Measurements from ENCODE around the gene CLCA4.
"Not testable (repeated sequence)": the region's sequence is repeated elsewhere in the genome, so short reads cannot be mapped to it uniquely, and the experiment has no call there.

CLCA4 gene

DNA sequence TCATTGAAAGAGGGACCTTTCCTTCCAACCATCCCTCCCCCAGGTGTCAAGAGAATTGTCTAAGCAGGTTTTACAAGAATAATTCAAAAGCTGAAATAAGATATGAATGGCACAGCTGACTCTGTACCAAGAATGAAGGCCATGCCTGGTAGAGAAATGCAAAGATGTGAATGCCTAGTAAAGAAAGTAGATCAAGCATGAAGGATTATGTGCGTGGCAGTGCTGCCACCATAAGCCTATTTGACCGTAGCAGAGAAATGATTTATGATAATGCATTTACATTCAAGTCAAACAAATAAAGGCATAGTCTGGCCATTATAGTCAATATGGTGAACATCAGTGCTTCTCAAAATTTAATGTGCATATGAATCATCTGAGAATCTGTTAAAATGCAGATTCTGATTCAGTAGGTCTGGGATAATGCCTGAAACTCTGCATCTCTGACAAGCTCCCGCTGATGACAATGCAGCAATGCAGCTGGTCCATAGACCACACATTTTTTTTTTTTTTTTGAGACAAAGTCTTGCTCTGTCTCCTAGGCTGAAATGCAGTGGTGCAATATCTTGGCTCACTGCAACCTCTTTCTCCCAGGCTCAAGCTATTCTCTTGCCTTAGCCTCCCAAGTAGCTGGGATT lies 16.6 kb upstream of the CLCA4 start:
- DNase-seq, result no peak

DNA sequence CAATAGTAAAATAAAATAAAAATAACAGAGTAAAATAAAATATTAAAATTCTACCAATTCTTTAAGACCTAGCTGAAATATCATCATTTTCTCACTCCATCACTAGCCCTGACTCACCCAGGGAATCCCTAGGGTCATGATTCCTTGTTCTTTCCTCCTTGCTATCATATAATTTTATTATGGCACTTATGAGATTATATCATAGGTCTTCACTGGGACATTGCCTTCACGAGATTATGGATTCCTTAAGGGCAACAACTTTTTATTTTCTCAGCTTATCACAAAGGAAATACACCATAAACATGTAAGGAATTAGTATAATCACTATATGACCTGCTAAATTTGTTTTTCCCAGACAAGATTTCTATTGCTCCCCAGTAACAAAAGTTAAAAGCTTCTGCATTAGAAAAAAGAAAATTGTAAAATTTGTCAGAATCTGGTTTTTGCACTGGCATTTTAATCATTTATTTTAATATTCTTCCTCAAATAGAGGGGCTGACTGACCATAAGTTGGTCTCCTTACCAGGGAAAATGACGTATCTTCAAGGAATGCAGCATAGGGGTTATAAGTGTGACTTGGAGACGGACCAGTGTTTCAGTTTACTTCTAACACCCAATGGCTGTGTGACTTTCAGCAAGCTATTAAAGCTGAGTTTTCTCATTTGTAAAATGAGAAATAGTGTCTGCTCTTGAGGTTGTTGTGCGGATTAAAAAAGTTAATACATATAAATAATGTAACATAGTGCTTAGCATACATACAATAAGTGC lies 8.8 kb upstream of the CLCA4 start:
- no peak for DNase-seq

DNA sequence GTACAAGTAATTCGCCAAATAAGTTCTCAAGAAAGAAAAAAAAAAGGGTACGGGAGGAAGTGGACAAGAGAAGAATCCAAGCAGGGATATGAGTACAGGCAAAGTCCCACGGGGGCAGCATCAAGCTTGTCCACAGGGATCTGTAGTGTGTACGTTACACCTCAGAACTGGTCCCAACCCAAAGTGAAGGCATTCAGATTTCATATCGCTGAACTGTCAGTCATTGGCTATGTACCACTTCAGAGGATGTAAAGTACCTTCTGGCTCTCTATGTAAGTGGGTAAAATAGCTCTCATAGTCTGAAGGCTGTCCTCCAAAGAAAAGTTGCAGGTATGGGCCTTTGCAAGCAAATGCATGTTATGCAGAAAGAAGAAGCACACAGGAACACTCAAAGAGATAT lies 8.1 kb upstream of the CLCA4 start:
- DNase-seq, result no peak

DNA sequence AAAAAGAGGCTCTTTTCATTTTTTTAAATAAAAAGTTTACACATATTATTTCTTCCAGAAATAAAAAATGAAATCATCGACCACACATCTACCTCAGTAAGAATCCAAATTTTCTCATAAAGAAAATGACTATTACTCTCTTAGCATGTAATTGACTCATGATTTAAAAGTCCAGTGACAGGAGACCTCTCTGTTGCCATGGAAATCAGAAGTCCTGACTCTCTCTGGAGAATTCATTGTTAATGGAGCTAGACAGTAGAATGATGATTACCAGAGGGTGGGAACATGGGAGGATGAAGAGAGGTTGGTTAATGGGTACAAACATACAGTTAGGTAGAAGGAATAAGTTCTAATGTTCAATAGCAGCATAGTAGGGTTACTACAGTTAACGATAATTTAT lies 5.0 kb upstream of the CLCA4 start:
- no peak for DNase-seq

DNA sequence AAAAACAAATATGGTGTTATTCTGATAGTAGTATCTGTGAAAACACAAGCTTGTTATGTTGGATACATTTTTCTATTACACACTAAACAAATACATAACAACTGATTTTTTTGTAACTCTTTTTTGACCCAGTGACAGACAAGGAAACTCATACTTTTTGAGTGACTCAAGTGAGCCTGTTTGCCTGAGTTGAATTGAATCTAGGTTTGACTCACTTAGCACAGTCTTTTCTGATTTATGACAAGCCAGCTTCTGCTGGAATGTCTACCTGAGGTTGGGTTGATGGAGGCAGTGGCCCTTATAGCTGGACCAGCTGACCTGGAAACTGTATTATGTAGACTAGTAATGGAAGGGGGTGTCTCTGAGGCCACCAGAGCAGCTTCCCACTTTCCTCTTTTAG lies 4.2 kb upstream of the CLCA4 start:
- no peak for DNase-seq

DNA sequence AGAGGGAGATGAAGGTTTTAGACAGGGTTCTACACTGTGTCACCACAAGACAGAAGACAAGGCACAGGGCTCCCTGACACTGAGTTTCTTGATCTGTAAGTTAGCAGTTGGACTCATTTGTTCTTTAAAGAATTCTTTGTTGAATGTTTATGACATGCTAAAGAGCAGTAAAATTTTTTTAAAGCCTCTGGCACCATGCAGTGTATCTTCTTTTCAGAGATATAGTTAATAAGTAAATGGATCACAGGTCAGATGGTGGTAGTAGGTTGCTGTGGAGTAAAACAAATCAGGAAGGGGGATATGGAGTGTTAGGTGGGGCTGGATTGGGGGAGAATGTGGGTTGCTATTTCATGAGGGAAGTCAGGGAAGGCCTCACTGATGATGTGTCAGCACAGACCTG lies 2.0 kb downstream of the CLCA4 start:
- DNase-seq, result no peak

DNA sequence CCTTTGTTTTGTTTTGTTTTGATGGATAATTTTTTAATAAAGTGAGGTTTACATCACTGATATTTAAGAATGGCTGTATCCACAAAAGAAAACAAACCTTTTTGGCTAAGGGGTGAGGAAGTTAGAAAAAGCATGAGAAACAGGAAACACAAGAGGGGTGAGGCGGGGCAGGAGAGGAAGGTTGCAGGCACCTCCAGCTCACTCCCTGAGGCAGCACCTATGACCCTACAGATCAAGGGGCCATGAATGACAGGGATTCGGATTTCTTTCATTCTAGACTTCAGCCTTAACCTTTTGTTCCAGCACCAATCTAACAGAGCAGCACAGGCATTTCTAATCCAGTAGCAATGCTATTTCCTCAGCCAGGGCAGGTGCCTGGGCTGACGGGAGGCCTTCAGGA lies 4.4 kb downstream of the CLCA4 start:
- DNase-seq, result no peak

DNA sequence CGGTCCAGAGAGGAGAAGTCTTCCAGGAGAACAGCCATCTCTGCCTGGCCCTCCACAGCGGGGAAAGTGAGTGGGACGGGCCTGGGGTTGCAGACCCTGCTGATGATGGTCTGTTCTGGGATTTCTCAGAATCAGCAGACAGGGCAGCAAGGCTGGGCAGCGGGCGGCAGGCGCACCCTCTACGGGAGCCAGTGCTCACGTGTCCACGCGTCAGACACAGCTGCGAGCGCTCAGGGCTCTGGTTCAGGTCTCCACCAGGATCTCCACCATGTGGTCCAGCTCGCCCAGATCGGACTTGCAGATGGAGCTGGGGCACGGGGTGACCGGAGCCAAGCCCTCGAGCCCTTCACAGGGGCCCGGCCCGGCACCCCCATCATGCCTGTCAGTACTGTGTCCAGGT lies 5.5 kb downstream of the CLCA4 start:
- no peak for DNase-seq

DNA sequence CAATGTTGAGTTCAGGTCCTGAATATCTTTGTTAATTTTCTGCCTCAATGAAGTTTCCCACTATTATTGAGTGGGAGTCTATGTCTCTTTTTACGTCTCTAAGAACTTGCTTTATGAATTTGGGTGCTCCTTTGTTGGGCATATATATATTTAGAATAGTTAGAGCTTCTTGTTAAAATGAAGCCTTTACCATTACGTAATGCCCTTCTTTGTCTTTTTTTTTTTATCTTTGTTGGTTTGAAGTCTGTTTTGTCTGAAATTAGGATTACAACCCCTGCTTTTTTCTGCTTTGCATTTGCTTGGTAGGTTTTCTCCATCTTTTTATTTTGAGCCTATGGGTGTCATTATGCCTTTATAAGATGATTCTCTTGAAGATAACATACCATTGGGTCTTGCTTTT lies 10.9 kb downstream of the CLCA4 start:
- DNase-seq, result no peak

DNA sequence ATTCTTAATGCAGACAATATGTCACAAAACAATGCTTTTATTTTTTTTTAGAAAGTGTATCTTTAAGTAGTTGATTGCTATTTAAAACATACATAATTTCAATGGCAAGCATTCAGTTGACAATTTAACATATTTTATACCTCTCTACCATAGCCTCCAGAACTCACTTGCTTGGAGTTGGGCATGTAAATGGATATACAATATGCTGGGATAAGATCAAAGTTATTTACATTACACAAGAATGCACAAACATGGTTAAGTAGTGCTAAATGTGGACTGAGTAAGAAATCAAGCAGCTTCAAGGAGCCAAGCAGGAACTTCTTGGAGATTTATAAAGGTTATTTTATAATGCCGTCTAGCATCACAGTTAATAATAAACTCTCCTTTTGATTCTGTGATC lies 17.0 kb downstream of the CLCA4 start:
- DNase-seq, result no peak

DNA sequence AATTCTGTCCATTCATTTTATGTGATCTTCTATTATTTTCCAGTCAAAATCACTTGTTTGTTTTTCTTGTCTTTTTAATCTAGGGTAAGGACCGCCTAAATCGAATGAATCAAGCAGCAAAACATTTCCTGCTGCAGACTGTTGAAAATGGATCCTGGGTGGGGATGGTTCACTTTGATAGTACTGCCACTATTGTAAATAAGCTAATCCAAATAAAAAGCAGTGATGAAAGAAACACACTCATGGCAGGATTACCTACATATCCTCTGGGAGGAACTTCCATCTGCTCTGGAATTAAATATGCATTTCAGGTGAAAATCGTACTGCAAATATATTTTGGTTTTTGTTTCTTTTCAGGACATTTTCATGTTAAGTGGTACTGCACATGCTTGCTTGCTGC lies 20.5 kb downstream of the CLCA4 start:
- no peak for DNase-seq

DNA sequence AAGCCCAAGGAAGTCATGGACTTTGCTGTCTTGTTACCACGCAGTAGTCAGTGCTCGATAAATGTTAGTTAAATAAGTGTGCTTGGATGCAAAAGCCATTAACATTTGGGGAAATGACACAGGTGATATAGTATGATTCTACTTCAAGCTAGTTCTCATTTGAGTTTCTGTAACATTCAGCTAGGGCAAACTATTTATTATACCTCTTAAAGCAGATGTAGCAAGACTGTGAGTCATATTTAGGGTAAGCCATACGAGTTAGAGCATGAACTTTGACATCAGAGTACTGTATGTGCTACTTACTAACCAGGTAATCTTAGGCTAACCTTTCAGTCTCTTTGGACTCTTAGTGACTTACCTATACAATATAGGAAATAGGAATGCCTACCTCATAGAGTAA lies 21.0 kb downstream of the CLCA4 start:
- DNase-seq, result no peak

DNA sequence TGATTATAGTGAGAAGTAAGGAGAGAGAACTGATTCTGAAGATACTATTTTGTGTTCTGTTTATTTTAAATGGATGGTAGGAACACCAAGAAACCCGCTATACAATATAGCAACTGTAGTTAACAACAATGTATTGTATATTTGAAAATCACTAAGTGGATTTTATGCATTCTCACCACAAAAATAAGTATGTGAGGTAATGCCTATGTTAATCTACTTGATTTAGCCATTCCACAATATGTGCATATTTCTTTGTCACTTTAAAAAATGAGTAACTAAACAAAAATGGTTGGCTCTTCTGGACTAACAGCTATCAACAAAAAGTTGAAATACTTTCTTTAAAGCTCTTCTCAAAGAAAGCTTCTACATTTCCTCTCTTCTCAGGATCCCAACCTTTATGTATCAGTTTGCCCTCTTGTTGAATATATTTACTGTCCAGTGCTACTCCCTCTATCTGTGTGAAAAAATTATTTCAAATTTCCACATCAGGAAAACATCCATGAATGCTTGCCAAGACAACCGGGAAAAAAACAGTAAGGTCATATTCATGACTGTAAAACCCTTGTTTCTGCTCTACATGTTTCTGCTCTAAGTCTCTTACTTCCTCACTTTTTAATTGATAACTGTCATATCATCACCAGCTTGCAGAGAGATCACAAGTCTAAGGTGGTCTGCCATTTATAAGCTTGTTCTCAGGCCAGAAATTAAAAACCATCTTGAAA lies 27.0 kb downstream of the CLCA4 start:
- DNase-seq, result no peak

DNA sequence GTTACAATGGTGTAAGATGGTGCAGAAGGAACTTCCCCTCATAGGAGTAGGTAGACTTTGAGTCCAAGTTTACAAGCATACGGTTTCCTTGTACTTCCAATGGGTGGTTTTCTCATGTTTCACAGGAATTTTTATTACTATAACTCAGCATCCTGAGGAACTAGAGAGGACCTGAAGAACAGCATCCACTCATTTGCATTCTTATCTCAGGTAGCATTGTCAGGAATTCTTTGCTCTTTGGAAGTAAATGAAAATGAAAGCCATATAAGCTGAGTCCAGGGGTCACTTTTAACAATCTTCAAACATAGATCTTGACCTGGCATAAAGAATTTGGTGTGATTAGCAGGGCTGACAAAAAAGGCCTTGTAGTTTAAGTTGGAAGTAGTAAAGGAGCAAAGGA lies 34.4 kb downstream of the CLCA4 start:
- no peak for DNase-seq

DNA sequence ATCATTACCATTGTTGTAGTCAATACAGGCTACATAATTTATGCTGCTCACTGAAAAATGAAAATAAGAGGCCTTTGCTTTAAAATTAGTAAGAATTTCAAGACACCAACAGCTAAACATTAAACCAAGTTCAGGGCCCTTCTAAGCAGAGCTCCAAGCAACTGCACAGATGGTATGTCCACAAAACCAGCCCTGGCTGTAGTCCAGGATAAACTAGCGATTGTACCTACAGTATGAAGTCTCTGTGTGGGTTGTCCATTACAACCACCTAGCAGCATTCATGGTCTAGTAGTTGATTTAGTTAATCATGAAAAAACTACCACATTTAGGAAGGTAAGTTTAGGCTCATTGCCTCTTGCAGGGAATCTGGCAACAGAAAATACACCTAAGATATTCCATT lies 35.3 kb downstream of the CLCA4 start:
- DNase-seq, result no peak

DNA sequence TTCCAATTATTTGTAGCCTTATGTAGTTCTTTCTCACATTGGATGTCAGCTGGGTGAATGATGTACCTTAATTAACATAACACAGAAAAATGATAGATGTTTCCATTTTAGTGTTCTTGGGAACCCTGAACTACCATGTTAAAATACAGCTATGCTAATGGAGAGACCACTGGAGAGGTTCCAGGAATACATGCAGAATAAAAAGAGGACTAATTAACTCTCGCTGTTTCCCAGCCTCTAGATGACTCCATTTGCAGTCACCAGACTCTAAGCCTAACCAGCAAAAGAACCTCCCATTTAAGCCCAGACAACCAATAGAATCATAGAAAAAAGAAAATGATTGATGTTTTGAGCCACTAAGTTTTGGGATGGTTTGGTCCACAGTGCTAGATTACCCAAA lies 36.2 kb downstream of the CLCA4 start:
- no peak for DNase-seq

DNA sequence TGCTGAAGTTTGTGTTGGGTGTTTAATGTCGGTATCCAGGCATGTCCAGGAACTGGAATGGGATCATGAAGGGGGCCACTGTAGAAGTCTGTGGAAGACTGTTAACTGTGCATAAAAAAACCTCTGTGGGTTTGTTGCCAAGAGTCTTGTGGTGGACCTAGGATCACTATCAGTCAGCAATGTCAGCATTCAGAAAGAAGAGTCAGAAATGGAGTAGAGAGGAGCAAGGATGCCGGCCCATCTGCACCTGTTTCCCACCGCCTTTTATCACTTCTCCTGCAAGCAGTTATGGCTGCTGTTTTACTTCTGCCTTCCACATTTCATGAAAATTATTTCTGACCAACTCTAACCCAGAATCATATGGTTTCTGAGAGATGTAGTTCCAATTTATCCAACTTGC lies 36.7 kb downstream of the CLCA4 start:
- DNase-seq, result no peak

DNA sequence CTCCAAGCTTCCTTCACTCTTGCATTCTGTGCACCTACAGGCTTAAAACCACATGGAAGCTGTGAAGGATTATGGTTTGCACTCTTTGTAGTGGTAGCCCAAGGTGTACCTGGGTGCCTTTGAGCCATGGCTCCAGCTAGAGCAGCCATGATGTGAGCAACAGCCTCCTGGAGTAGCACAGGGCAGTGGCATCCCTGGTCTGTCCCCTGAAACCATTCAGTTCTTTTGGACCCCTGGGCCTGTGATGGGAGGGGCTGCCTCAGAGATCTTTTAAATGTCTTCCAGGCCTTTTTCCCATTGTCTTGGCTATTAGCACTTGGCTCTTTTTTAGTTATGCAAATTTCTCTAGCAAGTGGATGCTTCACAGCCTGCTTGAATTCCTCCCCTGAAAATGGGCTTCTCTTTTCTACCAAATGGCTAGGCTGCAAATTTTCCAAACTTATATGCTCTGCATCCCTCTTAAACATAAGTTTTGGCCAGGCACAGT lies 47.4 kb downstream of the CLCA4 start:
- no peak for DNase-seq

DNA sequence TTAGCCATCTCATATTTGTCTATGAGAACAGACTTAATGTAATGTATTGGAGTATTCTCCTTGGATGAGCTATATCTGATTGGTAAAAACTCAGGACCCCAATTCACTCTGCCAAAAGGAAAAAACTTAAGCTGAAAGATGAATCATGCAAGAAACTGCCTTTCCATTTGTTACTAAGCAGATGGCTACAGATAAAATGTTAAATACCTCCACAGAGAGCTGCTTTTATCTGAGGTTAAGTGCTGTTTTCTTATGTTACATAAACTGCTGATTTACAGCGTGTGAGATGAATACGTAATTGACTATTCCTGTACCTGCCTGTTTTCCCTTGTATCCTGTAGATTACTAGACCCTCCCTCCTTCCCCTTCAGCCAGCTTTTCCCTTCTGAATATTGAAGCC lies 49.3 kb downstream of the CLCA4 start:
- DNase-seq, result no peak

DNA sequence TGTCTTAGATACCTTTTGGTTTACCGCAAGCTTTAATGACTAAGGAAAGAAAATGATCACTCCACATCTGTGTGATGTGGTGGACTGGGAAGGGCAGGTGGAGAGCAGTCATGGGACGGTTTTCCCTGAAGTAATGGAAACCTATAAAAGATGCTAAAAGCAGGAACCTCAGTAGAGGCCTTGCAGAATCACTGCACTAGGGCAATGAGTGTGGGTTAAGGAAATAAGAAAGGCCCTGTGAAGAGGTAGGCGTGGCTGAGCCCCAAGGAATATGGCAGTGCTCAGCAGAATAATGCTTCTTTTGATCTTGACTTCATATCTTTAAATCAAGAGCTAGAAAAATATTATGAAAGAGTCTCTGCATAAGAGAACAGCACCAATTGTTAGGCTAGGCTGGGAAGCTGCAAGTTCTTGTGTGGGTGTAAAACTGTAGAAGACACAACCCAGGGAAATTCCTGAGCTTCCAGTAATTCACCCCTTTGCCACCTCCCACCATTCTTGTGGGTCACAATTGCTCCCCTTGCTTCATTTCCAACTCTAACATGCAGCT lies 49.9 kb downstream of the CLCA4 start:
- no peak for DNase-seq

DNA sequence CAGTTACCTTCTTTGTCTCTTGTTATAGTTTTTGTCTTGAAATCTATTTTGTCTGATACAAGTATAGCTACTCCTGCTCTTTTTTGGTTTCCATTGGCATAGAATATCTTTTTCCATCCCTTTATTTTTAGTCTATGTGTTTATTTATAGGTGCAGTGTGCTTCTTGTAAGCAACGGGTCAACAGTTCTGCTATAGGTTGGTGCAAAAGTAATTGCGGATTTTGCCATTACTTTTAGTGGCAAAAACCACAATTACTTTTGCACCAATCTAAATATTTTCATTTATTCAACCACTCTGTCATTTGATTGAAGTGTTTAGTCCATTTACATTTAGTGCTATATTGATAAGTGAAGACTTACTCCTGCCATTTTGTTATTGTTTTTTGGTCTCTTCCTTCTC lies 59.2 kb downstream of the CLCA4 start:
- not testable (repeated sequence) for DNase-seq

DNA sequence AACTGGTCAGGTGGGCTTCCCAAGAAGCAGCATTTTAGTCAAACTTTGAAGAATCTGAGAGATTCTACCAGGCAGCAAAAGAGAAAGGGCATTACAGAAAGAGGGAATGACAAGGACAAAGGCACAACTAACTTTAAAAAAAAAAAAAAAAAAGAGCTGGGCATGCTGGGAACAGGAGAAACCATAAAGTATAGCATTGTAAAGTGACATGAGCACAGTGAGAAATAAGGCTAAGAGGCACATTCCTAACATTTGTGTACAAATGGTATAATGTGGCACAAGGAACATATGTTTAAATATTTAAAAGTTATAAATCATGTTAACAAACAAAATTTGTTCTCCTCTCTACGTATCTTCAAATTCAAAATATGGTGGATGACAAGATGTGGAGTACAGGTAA lies 69.6 kb downstream of the CLCA4 start:
- no peak for DNase-seq

DNA sequence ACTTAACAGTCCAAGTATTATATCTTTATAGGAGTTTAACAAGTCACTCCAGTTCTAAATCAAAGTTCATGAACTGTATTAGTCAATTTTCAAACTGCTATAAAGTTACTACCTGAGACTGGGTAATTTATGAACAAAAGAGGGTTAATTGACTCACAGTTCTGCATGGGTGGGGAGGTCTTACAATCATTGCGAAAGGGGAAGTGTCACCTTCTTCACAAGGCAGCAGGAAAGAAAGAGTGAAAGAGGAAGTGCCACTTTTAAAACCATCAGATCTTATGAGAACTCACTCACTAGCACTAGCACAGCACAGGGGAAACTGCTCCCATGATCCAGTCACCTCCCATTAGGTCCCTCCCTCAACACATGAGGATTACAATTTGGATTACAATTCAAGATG lies 70.0 kb downstream of the CLCA4 start:
- DNase-seq, result no peak

DNA sequence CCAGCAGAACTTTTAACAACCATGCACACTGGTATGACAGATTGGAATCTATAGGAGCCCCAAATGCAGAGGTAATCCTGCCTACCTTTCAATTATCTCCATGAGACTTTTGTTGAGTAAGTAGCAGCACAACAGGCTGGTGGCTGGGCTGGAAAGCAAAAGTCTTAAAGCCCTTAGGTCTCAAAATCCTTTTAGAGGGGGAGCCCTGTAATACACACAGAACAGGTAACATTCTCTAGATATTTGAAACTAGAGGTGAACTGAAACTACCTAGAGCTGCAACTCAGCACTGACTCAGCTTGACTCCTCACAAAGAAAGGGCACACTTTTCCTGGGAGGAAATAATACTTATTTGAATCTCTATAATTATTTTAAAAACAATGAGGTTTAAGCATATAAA lies 71.5 kb downstream of the CLCA4 start:
- no peak for DNase-seq
